ENCODE measurements around the gene TEX14. TPM values are rescaled to one million over a fixed set of nuclear protein-coding genes. Genes with fewer than 3 reads are reported as not detected.
A peak's percentile ranks its signal among the peaks of the same experiment; 100 is the strongest.

Gene TEX14
- polyA plus RNA-seq, 4 donors: 0.03 to 0.41 TPM; not detected in 2

GRCh38 chr17:58632324-58633314 lies 59.2 kb downstream of the TEX14 start:
- H3K9me3 ChIP-seq (ENCODE audit: control insufficient read depth in 2 of 2, insufficient read depth in 1 of 2, low read depth in 1 of 2, low read length in 1 of 2): no peaks in the 10 kb centered on the region
- H3K4me3 ChIP-seq (ENCODE audit: low read depth in 1 of 3, low read length in 3 of 3): peak overlapping the region in 2 of 3 donors; percentile 25 to 51
- no peak for FAIRE-seq
- 74 to 85% (median 81%) methylated on average over 20 of the region's 20 CpGs for WGBS, 3 donors
- H3K27ac ChIP-seq (ENCODE audit: low read depth in 1 of 3, low read length in 2 of 3): peak overlapping the region in 2 of 3 donors; percentile 90 to 91
- H3K27me3 ChIP-seq (ENCODE audit: control insufficient read depth in 3 of 3, insufficient read depth in 3 of 3, low read length in 3 of 3): no peaks in the 10 kb centered on the region
- no peak for DNase-seq
- H3K36me3 ChIP-seq (ENCODE audit: control insufficient read depth in 3 of 3, insufficient read depth in 2 of 3, low read depth in 1 of 3, low read length in 3 of 3): no peaks in the 10 kb centered on the region
- H3K4me1 ChIP-seq (ENCODE audit: control insufficient read depth in 3 of 3, insufficient read depth in 2 of 3, low read depth in 1 of 3, low read length in 2 of 3): no peaks in the 10 kb centered on the region

- WGBS, 3 donors: 1% methylated on average over 30 of the region's 30 CpGs
- peak overlapping the region; percentile 53 to 91 (median 90) for H3K27ac ChIP-seq (ENCODE audit: low read depth in 1 of 3, low read length in 2 of 3)
Measured at GRCh38 chr17:58631523-58632323, 60.1 kb downstream of the TEX14 start.

DNA sequence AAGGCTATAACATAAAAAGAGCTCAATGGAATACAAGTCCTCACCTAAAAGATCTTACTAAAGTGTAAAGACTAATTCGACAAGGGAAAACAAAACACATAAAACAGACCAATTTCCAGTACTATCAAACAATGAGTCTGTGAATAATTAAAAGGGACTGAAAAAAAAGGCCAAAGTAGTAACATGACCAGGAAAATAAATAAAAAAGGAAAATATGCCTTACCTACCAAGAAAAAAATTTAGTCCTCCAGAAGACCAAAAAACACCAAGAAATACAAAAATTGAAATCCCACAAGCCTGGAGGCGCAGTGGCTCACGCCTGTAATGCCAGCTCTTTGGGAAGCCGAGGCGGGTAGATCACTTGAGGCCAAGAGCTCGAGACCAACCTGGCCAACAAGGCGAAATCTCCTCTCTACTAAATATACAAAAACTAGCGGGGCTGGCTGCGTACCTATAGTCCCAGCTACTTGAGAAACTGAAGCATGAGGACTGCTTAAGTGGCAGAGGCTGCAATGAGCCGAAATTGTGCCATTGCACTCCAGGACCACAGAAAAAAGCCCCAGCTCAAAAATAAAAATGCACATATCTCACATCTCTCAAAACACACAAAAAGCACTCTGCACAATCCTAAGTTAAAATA lies 60.8 kb downstream of the TEX14 start:
- H3K36me3 ChIP-seq (ENCODE audit: control insufficient read depth in 3 of 3, insufficient read depth in 2 of 3, low read depth in 1 of 3, low read length in 3 of 3): no peaks in the 10 kb centered on the region
- DNase-seq (no peak), FAIRE-seq (no peak)
- H3K27ac ChIP-seq (ENCODE audit: low read depth in 1 of 3, low read length in 2 of 3): peak overlapping the region; percentile 53 to 91 (median 70)
- 17 to 28% (median 18%) methylated on average over 10 of the region's 10 CpGs for WGBS, 3 donors
- no peaks in the 10 kb centered on the region for H3K9me3 ChIP-seq (ENCODE audit: control insufficient read depth in 2 of 2, insufficient read depth in 1 of 2, low read depth in 1 of 2, low read length in 1 of 2)
- no peaks in the 10 kb centered on the region for H3K4me1 ChIP-seq (ENCODE audit: control insufficient read depth in 3 of 3, insufficient read depth in 2 of 3, low read depth in 1 of 3, low read length in 2 of 3)
- H3K27me3 ChIP-seq (ENCODE audit: control insufficient read depth in 3 of 3, insufficient read depth in 3 of 3, low read length in 3 of 3): no peaks in the 10 kb centered on the region
- no peak overlapping the region for H3K4me3 ChIP-seq (ENCODE audit: low read depth in 1 of 3, low read length in 3 of 3)

More at GRCh38 chr17:58631523-58632323, 60.1 kb downstream of the TEX14 start:
- Histone ChIP-seq H3K9me3 (ENCODE audit: control insufficient read depth in 2 of 2, insufficient read depth in 1 of 2, low read depth in 1 of 2, low read length in 1 of 2) (no peaks in the 10 kb centered on the region), H3K4me3 (ENCODE audit: low read depth in 1 of 3, low read length in 3 of 3) (peak overlapping the region in 2 of 3 donors; percentile 25 to 51), H3K4me1 (ENCODE audit: control insufficient read depth in 3 of 3, insufficient read depth in 2 of 3, low read depth in 1 of 3, low read length in 2 of 3) (no peaks in the 10 kb centered on the region), H3K36me3 (ENCODE audit: control insufficient read depth in 3 of 3, insufficient read depth in 2 of 3, low read depth in 1 of 3, low read length in 3 of 3) (no peaks in the 10 kb centered on the region), H3K27me3 (ENCODE audit: control insufficient read depth in 3 of 3, insufficient read depth in 3 of 3, low read length in 3 of 3) (no peaks in the 10 kb centered on the region)
- DNase-seq (peak; percentile 96 to 98), FAIRE-seq (peak; percentile 30)

GRCh38 chr17:58626905-58627304 lies 64.9 kb downstream of the TEX14 start:
- DNase-seq (no peak), FAIRE-seq (no peak)
- H3K27ac ChIP-seq (ENCODE audit: low read depth in 1 of 3, low read length in 2 of 3): no peak overlapping the region
- no peaks in the 10 kb centered on the region for H3K9me3 ChIP-seq (ENCODE audit: control insufficient read depth in 2 of 2, insufficient read depth in 1 of 2, low read depth in 1 of 2, low read length in 1 of 2)
- 67 to 76% (median 75%) methylated on average over 1 of the region's 1 CpG for WGBS, 3 donors
- H3K36me3 ChIP-seq (ENCODE audit: control insufficient read depth in 3 of 3, insufficient read depth in 2 of 3, low read depth in 1 of 3, low read length in 3 of 3): no peaks in the 10 kb centered on the region
- H3K4me1 ChIP-seq (ENCODE audit: control insufficient read depth in 3 of 3, insufficient read depth in 2 of 3, low read depth in 1 of 3, low read length in 2 of 3): no peaks in the 10 kb centered on the region
- H3K4me3 ChIP-seq (ENCODE audit: low read depth in 1 of 3, low read length in 3 of 3): no peak overlapping the region
- H3K27me3 ChIP-seq (ENCODE audit: control insufficient read depth in 3 of 3, insufficient read depth in 3 of 3, low read length in 3 of 3): peaks cover 0 to 3% (median 0%) of the 10 kb centered on the region in 3 donors

- 45 to 65% (median 58%) methylated on average over 1 of the region's 1 CpG for WGBS, 3 donors
Measured at GRCh38 chr17:58624751-58625150, 67.1 kb downstream of the TEX14 start.

DNA sequence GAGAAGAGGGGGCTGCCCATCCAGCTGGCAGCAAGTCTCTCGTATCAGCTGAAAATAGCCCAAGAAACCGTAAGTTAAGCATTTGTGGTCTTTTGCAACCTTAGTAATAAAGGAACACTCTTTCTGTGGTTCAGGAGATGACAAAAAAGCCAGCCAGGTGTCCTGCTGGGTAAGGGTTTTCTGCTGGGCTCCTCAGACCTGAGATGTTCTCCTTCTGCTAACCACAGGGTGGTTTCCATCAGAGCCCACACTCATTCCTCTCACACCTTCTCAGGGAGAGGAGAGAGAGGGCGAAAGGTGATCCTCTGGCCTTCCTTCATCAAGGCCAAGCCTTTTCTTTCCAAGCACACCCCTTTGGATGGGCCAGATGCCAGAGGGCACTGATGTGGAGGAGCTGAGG lies 70.7 kb downstream of the TEX14 start:
- Histone ChIP-seq H3K9me3 (ENCODE audit: control insufficient read depth in 2 of 2, insufficient read depth in 1 of 2, low read depth in 1 of 2, low read length in 1 of 2) (no peaks in the 10 kb centered on the region), H3K36me3 (ENCODE audit: control insufficient read depth in 3 of 3, insufficient read depth in 2 of 3, low read depth in 1 of 3, low read length in 3 of 3) (no peaks in the 10 kb centered on the region), H3K4me1 (ENCODE audit: control insufficient read depth in 3 of 3, insufficient read depth in 2 of 3, low read depth in 1 of 3, low read length in 2 of 3) (no peaks in the 10 kb centered on the region), H3K4me3 (ENCODE audit: low read depth in 1 of 3, low read length in 3 of 3) (no peak overlapping the region), H3K27ac (ENCODE audit: low read depth in 1 of 3, low read length in 2 of 3) (no peak overlapping the region), H3K27me3 (ENCODE audit: control insufficient read depth in 3 of 3, insufficient read depth in 3 of 3, low read length in 3 of 3) (peaks cover 0 to 11% (median 0%) of the 10 kb centered on the region in 3 donors)
- FAIRE-seq: no peak
- 46 to 80% (median 75%) methylated on average over 3 of the region's 3 CpGs for WGBS, 3 donors
- no peak for DNase-seq

More at GRCh38 chr17:58624751-58625150, 67.1 kb downstream of the TEX14 start:
- Histone ChIP-seq H3K27me3 (ENCODE audit: control insufficient read depth in 3 of 3, insufficient read depth in 3 of 3, low read length in 3 of 3) (peaks cover 0 to 11% (median 0%) of the 10 kb centered on the region in 3 donors), H3K36me3 (ENCODE audit: control insufficient read depth in 3 of 3, insufficient read depth in 2 of 3, low read depth in 1 of 3, low read length in 3 of 3) (no peaks in the 10 kb centered on the region), H3K27ac (ENCODE audit: low read depth in 1 of 3, low read length in 2 of 3) (no peak overlapping the region), H3K9me3 (ENCODE audit: control insufficient read depth in 2 of 2, insufficient read depth in 1 of 2, low read depth in 1 of 2, low read length in 1 of 2) (no peaks in the 10 kb centered on the region), H3K4me3 (ENCODE audit: low read depth in 1 of 3, low read length in 3 of 3) (no peak overlapping the region), H3K4me1 (ENCODE audit: control insufficient read depth in 3 of 3, insufficient read depth in 2 of 3, low read depth in 1 of 3, low read length in 2 of 3) (no peaks in the 10 kb centered on the region)
- DNase-seq: no peak
- no peak for FAIRE-seq

DNA sequence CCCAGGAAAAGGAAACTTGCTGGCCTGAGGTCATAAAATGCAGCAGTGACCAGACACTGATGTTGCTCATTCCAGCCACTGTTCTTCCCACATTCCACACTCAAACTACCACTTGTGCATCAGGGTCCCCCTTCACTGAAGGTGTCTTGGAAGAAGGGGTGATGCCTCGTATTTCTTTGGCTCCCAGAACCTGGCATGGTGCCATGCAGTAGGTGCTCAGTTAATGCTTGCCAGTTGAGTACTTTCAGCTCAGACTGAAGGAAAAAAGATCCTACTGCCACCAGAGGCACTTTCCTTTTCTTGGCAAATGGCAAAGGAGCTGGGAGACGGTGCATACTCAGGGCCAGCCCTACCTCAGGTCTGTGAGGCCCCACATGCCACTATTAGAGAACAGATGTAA lies 73.5 kb downstream of the TEX14 start:
- Histone ChIP-seq H3K36me3 (ENCODE audit: control insufficient read depth in 3 of 3, insufficient read depth in 2 of 3, low read depth in 1 of 3, low read length in 3 of 3) (no peaks in the 10 kb centered on the region), H3K4me1 (ENCODE audit: control insufficient read depth in 3 of 3, insufficient read depth in 2 of 3, low read depth in 1 of 3, low read length in 2 of 3) (no peaks in the 10 kb centered on the region), H3K27ac (ENCODE audit: low read depth in 1 of 3, low read length in 2 of 3) (no peak overlapping the region), H3K4me3 (ENCODE audit: low read depth in 1 of 3, low read length in 3 of 3) (no peak overlapping the region), H3K9me3 (ENCODE audit: control insufficient read depth in 2 of 2, insufficient read depth in 1 of 2, low read depth in 1 of 2, low read length in 1 of 2) (no peaks in the 10 kb centered on the region), H3K27me3 (ENCODE audit: control insufficient read depth in 3 of 3, insufficient read depth in 3 of 3, low read length in 3 of 3) (peaks cover 0 to 11% (median 0%) of the 10 kb centered on the region in 3 donors)
- WGBS, 3 donors: 55 to 76% (median 61%) methylated on average over 2 of the region's 2 CpGs
- FAIRE-seq (no peak), DNase-seq (no peak)

DNA sequence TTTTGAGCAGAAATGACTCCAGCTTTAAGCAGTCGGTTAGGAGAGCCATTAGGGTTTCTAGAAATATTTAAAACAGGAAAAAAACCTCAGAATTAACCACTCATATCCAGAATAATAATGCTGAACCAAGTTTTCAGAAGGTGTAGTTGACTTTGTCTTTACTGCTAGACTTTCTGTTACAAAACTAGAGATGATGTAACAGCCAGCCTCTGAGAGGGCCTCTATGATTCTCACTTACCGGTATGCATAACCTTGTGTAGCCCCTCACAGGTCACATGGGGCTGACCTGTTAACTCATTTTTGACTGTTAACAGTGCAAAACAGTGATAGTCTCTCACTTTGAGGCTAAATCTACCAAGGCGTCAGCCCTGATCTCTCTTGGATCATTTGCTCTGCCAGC lies 74.3 kb downstream of the TEX14 start:
- no peaks in the 10 kb centered on the region for H3K4me1 ChIP-seq (ENCODE audit: control insufficient read depth in 3 of 3, insufficient read depth in 2 of 3, low read depth in 1 of 3, low read length in 2 of 3)
- no peaks in the 10 kb centered on the region for H3K9me3 ChIP-seq (ENCODE audit: control insufficient read depth in 2 of 2, insufficient read depth in 1 of 2, low read depth in 1 of 2, low read length in 1 of 2)
- no peak for FAIRE-seq
- no peak overlapping the region for H3K4me3 ChIP-seq (ENCODE audit: low read depth in 1 of 3, low read length in 3 of 3)
- no peaks in the 10 kb centered on the region for H3K36me3 ChIP-seq (ENCODE audit: control insufficient read depth in 3 of 3, insufficient read depth in 2 of 3, low read depth in 1 of 3, low read length in 3 of 3)
- H3K27me3 ChIP-seq (ENCODE audit: control insufficient read depth in 3 of 3, insufficient read depth in 3 of 3, low read length in 3 of 3): peaks cover 0 to 10% (median 0%) of the 10 kb centered on the region in 3 donors
- 71 to 81% (median 74%) methylated on average over 3 of the region's 3 CpGs for WGBS, 3 donors
- no peak overlapping the region for H3K27ac ChIP-seq (ENCODE audit: low read depth in 1 of 3, low read length in 2 of 3)
- DNase-seq: no peak
